ENCODE measurements around the gene PCDHA11. TPM values are rescaled to one million over a fixed set of nuclear protein-coding genes. Genes with fewer than 3 reads are reported as not detected.

The PCDHA11 gene
- total RNA-seq, 2 experiments from 2014 or later = not detected

Other genes starting within 250 kb of the PCDHA11 start
- gene CD14, start 235.8 kb upstream of the PCDHA11 start, total RNA-seq = under 1 TPM; 0.23 to 0.38 TPM
- gene TMCO6, start 229.5 kb upstream of the PCDHA11 start, total RNA-seq = 10 to 100 TPM; 28.9 to 29.0 TPM
- 10 to 100 TPM; 73.0 to 83.8 TPM for gene NDUFA2, start 221.3 kb upstream of the PCDHA11 start, total RNA-seq
- 100 to 1,000 TPM; 123 to 126 TPM for gene IK, start 221.1 kb upstream of the PCDHA11 start, total RNA-seq
- 10 to 100 TPM; 35.0 to 35.2 TPM for gene WDR55, start 204.1 kb upstream of the PCDHA11 start, total RNA-seq
- 1 to 10 TPM; 2.2 to 2.5 TPM for gene DND1, start 195.4 kb upstream of the PCDHA11 start, total RNA-seq
- 10 to 100 TPM; 66.0 to 70.2 TPM for gene HARS1, start 177.6 kb upstream of the PCDHA11 start, total RNA-seq
- gene HARS2, start 177.5 kb upstream of the PCDHA11 start, total RNA-seq = 10 to 100 TPM; 30.6 to 34.7 TPM
- 10 to 100 TPM; 52.0 to 52.7 TPM for gene ZMAT2, start 168.5 kb upstream of the PCDHA11 start, total RNA-seq
- not detected for gene PCDHA1, start 82.8 kb upstream of the PCDHA11 start, total RNA-seq
- gene PCDHA2, start 74.1 kb upstream of the PCDHA11 start, total RNA-seq = not detected
- not detected for gene PCDHA3, start 67.9 kb upstream of the PCDHA11 start, total RNA-seq
- not detected for gene PCDHA4, start 61.9 kb upstream of the PCDHA11 start, total RNA-seq
- gene PCDHA5, start 47.3 kb upstream of the PCDHA11 start, total RNA-seq = not detected
- gene PCDHA6, start 41.0 kb upstream of the PCDHA11 start, total RNA-seq = not detected
- not detected for gene PCDHA7, start 34.7 kb upstream of the PCDHA11 start, total RNA-seq
- gene PCDHA8, start 27.8 kb upstream of the PCDHA11 start, total RNA-seq = not detected
- gene PCDHA9, start 20.6 kb upstream of the PCDHA11 start, total RNA-seq = not detected
- gene PCDHA10, start 13.1 kb upstream of the PCDHA11 start, total RNA-seq = not detected
- gene PCDHA12, start 6.4 kb downstream of the PCDHA11 start, total RNA-seq = not detected
- gene PCDHA13, start 13.2 kb downstream of the PCDHA11 start, total RNA-seq = not detected
- gene PCDHAC1, start 57.3 kb downstream of the PCDHA11 start, total RNA-seq = not detected
- not detected for gene PCDHAC2, start 97.5 kb downstream of the PCDHA11 start, total RNA-seq
- not detected for gene PCDHB1, start 182.4 kb downstream of the PCDHA11 start, total RNA-seq
- gene PCDHB2, start 225.7 kb downstream of the PCDHA11 start, total RNA-seq = under 1 TPM in 1 of 2 experiments, not detected in 1; 0.20 TPM
- gene PCDHB3, start 231.5 kb downstream of the PCDHA11 start, total RNA-seq = not detected

Measured in activated CD4-positive, alpha-beta memory T cell treated with anti-CD3 and anti-CD28 coated beads, Interleukin-2, amount 10 ng/mL, durations not matched to agents 7 days and 5 days (primary cell).